H1 (cell line): ENCODE data around the gene RNF8. TPM values are rescaled to one million over a fixed set of nuclear protein-coding genes. Genes with fewer than 3 reads are reported as not detected.

Source experiments
- BACH1 ChIP-seq: IDR thresholded peaks from 2 replicates; pipeline ENCODE4 v1.6.1; 2012; ENCODE audit warnings: low read length, improper control_type of control experiment
- BRCA1 ChIP-seq: IDR thresholded peaks from 2 replicates; pipeline ENCODE4 v1.6.1; 2012; ENCODE audit warnings: low read depth, low read length, improper control_type of control experiment
- CBX8 ChIP-seq: fragments of 300-800, 300-1000 bp; sonication (generic); IDR thresholded peaks from 2 replicates; pipeline ENCODE4 v1.7.1; 2016; ENCODE audit warnings: low read depth, low read length, borderline replicate concordance
- CEBPB ChIP-seq: IDR thresholded peaks from 2 replicates; pipeline ENCODE4 v1.6.1; 2012; ENCODE audit warnings: low read depth, low read length
- CHD2 ChIP-seq: IDR thresholded peaks from 2 replicates; pipeline ENCODE4 v1.6.1; 2012; ENCODE audit warnings: low read length, improper control_type of control experiment
- EZH2 ChIP-seq: fragments of 200-600 bp; sonication (generic); IDR thresholded peaks from 2 replicates; pipeline ENCODE4 v1.7.1; 2012; ENCODE audit warnings: low read depth, mild to moderate bottlenecking, moderate library complexity, low read length, inconsistent platforms; ENCODE audit not compliant: severe bottlenecking
- NANOG ChIP-seq: IDR thresholded peaks from 2 replicates; pipeline ENCODE4 v1.6.1; 2011; ENCODE audit warnings: low read length, low read depth, mild to moderate bottlenecking, inconsistent platforms; ENCODE audit not compliant: insufficient read depth, poor library complexity, severe bottlenecking
- NRF1 ChIP-seq: IDR thresholded peaks from 2 replicates; pipeline ENCODE4 v1.6.1; 2011; ENCODE audit warnings: mild to moderate bottlenecking, low read depth, low read length, improper control_type of control experiment
- RXRA ChIP-seq: IDR thresholded peaks from 2 replicates; pipeline ENCODE4 v1.6.1; 2011; ENCODE audit warnings: low read depth, mild to moderate bottlenecking, low read length, moderate library complexity; ENCODE audit not compliant: insufficient read depth
- SP4 ChIP-seq: IDR thresholded peaks from 2 replicates; pipeline ENCODE4 v1.6.1; 2012; ENCODE audit warnings: low read length, inconsistent platforms
- SRF ChIP-seq: IDR thresholded peaks from 2 replicates; pipeline ENCODE4 v1.6.1; 2011; ENCODE audit warnings: mild to moderate bottlenecking, low read depth, low read length, moderate library complexity
- TBP ChIP-seq: IDR thresholded peaks from 2 replicates; pipeline ENCODE4 v1.6.1; 2011; ENCODE audit warnings: low read depth, low read length, improper control_type of control experiment
- polyA plus RNA-seq, 7 experiments: library from polyadenylated mRNA; depleted of rRNA in 3 of 7; stranded (reverse) in 5 of 7; unstranded in 2 of 7; fragments of >200 nt in 5 of 7; fragments of 200-250 nt in 2 of 7; gene quantifications; 1 replicate in 5 of 7; 2 replicates in 1 of 7; 4 replicates in 1 of 7; pipeline versions ENCODE4 v1.2.1 to v1.2.3, GENCODE V29; 2011 to 2013; ENCODE audit warnings: missing spikeins in 2 of 7, mixed read lengths in 2 of 7
- total RNA-seq: library from RNA; stranded (reverse); fragmentation: NEBNext Ultra II Directional; extraction: Animal tissue kit (Norgen Biotek cat#: 25700); gene quantifications from 2 replicates; pipeline ENCODE4 v1.2.1, GENCODE V29; 2021
- TF ChIP-seq, protein P1 (sequence below): IDR thresholded peaks from 2 replicates; pipeline ENCODE4 v1.6.1; 2012; ENCODE audit warnings: low read length, inconsistent platforms

Gene RNF8
- total and polyA plus RNA-seq, 2 of the 8 experiments (the other 6 are each of a cell fraction or from before 2014, with no cell fraction given) = 20.3 to 44.7 TPM

DNA sequence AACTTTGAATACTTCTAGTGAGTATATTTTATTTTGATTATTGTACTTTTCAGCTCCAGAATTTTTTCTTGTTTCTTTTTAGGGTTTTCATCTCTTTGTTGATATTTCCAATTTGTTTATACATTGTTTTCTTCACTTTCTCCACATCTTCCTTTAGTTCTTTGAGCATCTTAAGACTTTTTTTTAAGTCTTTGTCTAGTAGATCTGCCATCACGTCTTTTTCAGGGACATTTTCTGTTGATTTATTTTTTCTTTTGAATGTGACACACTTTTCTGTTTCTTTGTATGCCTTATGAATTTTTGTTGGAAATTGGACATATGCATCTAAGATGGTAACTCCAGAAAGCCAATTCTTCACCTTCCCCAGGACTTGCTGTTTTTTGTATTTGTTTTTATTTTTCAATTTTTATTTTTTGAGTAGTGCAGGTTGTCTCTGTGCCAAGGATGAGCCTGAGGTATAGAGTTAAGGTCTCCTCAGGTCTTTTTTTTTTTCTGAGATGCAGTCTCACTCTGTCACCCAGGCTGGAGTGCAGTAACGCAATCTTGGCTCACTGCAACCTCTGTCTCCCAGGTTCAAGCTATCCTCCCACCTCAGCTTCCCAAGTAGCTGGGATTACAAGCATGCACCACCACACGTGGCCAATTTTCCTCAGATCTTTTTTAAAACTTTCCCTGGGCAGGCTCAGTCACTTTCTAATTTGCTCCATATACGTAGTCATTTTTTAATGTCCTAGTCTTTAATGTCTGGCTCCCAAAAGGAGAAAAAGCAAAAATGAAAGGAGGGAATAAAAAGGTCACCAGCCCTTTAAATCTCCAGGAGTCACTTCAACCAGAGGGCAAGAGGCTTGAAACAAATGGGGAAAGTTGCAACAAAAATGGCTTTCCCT, 72.5 kb downstream of the RNF8 start (continued):
- no peak for TF ChIP-seq CEBPB
- no peak for TF ChIP-seq RXRA
- no peak for TF ChIP-seq NRF1
- no peak for TF ChIP-seq SRF
- no peak for TF ChIP-seq CBX8
- TF ChIP-seq EZH2 = no peak
- no peak for TF ChIP-seq BACH1
- TF ChIP-seq CHD2 = no peak
- TF ChIP-seq, protein P1, sequence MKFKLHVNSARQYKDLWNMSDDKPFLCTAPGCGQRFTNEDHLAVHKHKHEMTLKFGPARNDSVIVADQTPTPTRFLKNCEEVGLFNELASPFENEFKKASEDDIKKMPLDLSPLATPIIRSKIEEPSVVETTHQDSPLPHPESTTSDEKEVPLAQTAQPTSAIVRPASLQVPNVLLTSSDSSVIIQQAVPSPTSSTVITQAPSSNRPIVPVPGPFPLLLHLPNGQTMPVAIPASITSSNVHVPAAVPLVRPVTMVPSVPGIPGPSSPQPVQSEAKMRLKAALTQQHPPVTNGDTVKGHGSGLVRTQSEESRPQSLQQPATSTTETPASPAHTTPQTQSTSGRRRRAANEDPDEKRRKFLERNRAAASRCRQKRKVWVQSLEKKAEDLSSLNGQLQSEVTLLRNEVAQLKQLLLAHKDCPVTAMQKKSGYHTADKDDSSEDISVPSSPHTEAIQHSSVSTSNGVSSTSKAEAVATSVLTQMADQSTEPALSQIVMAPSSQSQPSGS = no peak
- TF ChIP-seq SP4 = no peak
- no peak for TF ChIP-seq TBP
- no peak for TF ChIP-seq BRCA1
- TF ChIP-seq NANOG = no peak
- TF ChIP-seq, all 59 proteins: peak for 0
